HTR-8/SVneo (cell line): ENCODE results near the gene ANKDD1A.

Source experiments
- DNase-seq: peaks from one replicate; pipeline ENCODE4 v3.0.0; 2011; ENCODE audit warnings: low spot score, mixed read lengths; ENCODE audit not compliant: insufficient read length
- FAIRE-seq: peaks from 2 replicates; lab custom pipeline; 2011; peaks lifted over from hg19 to GRCh38; lab: Jason Lieb, UNC

Gene ANKDD1A

GRCh38 chr15:64917211-64917610 is 5.5 kb downstream of the ANKDD1A start:
- FAIRE-seq: peak; percentile 13

GRCh38 chr15:64919721-64920120 is 8.0 kb downstream of the ANKDD1A start:
- FAIRE-seq (no peak), DNase-seq (no peak)

More at GRCh38 chr15:64917211-64917610, 5.5 kb downstream of the ANKDD1A start:
- DNase-seq: no peak

GRCh38 chr15:64921711-64922110 is 10.0 kb downstream of the ANKDD1A start:
- DNase-seq (no peak), FAIRE-seq (no peak)

- DNase-seq (no peak), FAIRE-seq (no peak)
These were observed 11.8 kb downstream of the ANKDD1A start for GRCh38 chr15:64923546-64923945.

GRCh38 chr15:64925335-64926330 is 13.9 kb downstream of the ANKDD1A start:
- FAIRE-seq: no peak
- no peak for DNase-seq

- FAIRE-seq (no peak), DNase-seq (no peak)
These were observed 15.0 kb downstream of the ANKDD1A start for GRCh38 chr15:64926661-64927060.

GRCh38 chr15:64928626-64929220 is 17.0 kb downstream of the ANKDD1A start:
- FAIRE-seq (no peak), DNase-seq (no peak)

GRCh38 chr15:64930019-64930652 is 18.4 kb downstream of the ANKDD1A start:
- FAIRE-seq (no peak), DNase-seq (no peak)

- DNase-seq (peak; percentile 57), FAIRE-seq (peak; percentile 59)
These were observed 19.2 kb downstream of the ANKDD1A start for GRCh38 chr15:64930778-64931371.

- FAIRE-seq (no peak), DNase-seq (no peak)
These were observed 19.7 kb downstream of the ANKDD1A start for GRCh38 chr15:64931381-64931780.

GRCh38 chr15:64934023-64934422 is 22.3 kb downstream of the ANKDD1A start:
- no peak for DNase-seq
- FAIRE-seq: no peak

- DNase-seq (no peak), FAIRE-seq (no peak)
These were observed 26.5 kb downstream of the ANKDD1A start for GRCh38 chr15:64938192-64938591.

- no peak for FAIRE-seq
- no peak for DNase-seq
These were observed 30.7 kb downstream of the ANKDD1A start for GRCh38 chr15:64942356-64942755.

- FAIRE-seq: no peak
- no peak for DNase-seq
These were observed 32.0 kb downstream of the ANKDD1A start for GRCh38 chr15:64943512-64944225.

GRCh38 chr15:64944961-64945360 is 33.3 kb downstream of the ANKDD1A start:
- FAIRE-seq: no peak
- DNase-seq: no peak

- no peak for DNase-seq
- FAIRE-seq: no peak
These were observed 35.5 kb downstream of the ANKDD1A start for GRCh38 chr15:64947211-64947610.

GRCh38 chr15:64948916-64949315 is 37.2 kb downstream of the ANKDD1A start:
- FAIRE-seq (no peak), DNase-seq (no peak)

GRCh38 chr15:64949383-64950186 is 37.9 kb downstream of the ANKDD1A start:
- DNase-seq: no peak
- no peak for FAIRE-seq

- DNase-seq (no peak), FAIRE-seq (no peak)
These were observed 39.2 kb downstream of the ANKDD1A start for GRCh38 chr15:64950888-64951287.
